Measurements from ENCODE around the gene ARHGDIG.

GRCh38 chr16:307691-308312 is 27.4 kb downstream of the ARHGDIG start:
- TF ChIP-seq CTCF (IDR thresholded peaks at IDR 0.05) (no peak), POLR2A (IDR thresholded peaks at IDR 0.05) (no peak), EP300 (IDR thresholded peaks at IDR 0.05) (no peak), POLR2AphosphoS5 (IDR thresholded peaks at IDR 0.05) (no peak)

Data from sigmoid colon (tissue), 4 donors.